NCI-H510A (cell line): Measurements from ENCODE around the gene DTX2.
"Not testable (repeated sequence)": the region's sequence is repeated elsewhere in the genome, so short reads cannot be mapped to it uniquely, and the experiment has no call there.

Experiments used
- DNase-seq: peaks from one replicate; lab custom pipeline; 2025; lab: John Stamatoyannopoulos, UW

DTX2 gene

GRCh38 chr7:76512941-76513816 is 51.7 kb downstream of the DTX2 start:
- no peak for DNase-seq

GRCh38 chr7:76513817-76514799 is 52.6 kb downstream of the DTX2 start:
- DNase-seq: no peak

GRCh38 chr7:76514926-76515771 is 53.6 kb downstream of the DTX2 start:
- no peak for DNase-seq

DNA sequence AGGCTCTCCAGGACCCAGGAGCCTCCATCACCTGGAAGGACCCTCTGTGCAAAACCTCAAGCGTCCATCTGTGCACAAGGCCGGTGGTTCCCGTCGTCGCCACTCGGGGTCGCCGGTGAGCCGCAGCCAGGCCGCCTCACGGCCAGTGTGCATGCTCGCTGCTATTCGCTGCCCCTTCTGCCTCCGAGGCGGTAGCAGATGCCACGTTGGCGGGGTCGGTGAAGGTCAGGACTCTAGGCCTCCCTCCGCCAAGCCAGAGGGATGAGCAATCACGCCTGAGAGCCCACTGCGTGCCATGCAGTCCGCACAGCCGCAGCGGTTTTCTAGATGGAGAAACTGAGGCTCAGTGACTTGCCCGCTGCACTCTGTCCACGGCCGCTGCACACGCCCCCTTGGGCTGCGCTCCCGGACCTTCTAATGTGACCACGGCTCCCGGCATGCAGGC is 54.5 kb downstream of the DTX2 start:
- peak; percentile 7 for DNase-seq

DNA sequence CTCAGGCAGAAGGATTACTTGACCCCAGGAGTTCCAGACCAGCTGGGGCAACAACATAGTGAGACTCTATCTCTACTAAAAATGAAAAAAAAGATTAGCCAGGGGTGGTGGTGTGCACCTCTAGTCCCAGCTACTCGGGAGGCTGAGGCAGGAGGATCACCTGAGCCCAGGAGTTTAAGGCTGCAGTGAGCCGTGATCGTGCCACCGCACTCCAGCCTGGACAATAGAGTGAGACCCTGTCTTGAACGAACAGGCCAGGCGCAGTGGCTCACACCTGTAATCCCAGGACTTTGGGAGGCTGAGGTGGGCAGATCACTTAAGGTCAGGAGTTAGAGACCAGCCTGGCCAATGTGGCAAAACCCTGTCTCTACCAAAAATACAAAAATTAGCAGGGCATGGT is 55.4 kb downstream of the DTX2 start:
- DNase-seq: not testable (repeated sequence)

DNA sequence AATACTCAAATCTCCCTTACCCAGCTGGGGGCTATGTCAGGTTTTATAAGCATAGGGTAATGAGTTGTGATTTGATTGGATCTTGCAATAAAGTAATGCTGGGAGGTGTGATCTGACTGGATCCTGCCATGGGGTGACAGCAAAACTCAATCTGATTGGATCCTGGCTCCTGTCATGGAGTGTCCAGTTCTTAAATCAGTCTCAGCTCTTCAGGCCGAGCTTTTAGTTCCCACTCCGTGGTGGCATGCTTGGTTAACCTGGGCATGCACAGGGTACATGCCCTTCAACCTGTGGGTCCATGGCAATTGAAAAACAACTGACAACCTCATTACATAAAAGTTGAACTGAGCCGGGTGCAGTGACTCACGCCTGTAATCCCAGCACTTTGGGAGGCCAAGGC is 64.7 kb downstream of the DTX2 start:
- DNase-seq: not testable (repeated sequence)

DNA sequence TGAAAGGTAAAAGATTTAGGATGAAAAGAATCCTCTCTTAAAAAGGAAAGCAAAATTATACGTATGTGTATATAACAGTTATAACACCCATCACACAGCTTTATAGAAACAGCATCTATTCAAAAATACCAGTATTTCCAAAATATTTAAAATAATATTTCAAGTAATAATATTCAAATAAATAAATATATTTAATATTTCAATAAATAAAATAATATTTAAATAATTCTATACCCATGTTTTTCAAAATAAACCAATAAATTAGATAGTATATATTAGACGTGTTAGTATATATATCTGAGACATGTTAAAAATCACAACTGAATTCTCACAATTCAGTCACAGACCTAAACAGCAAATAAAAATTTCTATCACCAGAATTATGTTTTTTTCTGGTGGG is 70.1 kb downstream of the DTX2 start:
- not testable (repeated sequence) for DNase-seq

GRCh38 chr7:76543197-76543596 is 81.7 kb downstream of the DTX2 start, which contains the start of gene SPDYE16:
TSS of gene SPDYE16 (minus strand) at chr7:76543297. CDS start at chr7:76541459, 1,838 bp downstream.
- not testable (repeated sequence) for DNase-seq

DNA sequence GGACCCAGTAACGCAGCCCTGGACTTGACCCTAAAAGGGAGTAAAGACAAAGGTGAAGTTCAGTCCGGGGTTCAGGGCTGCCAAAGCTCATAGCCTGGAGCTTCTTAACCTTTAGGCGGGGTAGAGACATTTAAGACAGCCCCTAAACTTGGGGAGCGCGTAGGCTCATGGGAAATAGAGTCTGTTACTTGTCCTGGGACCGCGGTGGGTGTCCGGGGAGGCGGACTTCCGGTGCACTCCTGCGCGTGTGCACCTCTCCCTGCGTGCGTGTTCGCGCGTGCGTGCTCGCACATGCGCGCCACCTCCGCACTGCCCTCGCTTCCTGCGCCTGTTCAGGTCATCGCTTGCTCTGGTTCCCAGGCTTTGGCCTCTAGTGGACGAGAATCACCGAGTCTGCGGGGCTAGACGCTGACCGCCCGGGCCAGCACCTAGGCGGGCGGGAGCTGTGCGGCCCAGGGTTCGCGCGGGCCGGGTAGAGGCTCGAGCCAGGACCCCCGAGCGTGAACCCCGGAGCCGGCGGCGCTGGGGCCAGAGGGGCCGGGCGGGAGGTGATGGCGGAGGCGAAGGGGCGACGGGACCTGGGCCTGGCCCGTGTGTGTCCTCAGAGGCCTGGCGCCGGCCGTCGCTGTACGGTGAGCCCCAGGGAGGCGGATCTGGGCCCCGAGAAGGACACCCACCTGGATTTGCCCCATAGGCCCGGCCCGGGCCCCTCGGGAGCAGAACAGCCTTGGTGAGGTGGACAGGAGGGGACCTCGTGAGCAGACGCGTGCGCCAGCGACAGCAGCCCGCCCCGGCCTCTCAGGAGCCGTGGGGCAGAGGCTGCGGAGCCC is 87.7 kb downstream of the DTX2 start:
- peak; percentile 29 for DNase-seq

- not testable (repeated sequence) for DNase-seq
Measured at GRCh38 chr7:76549855-76550248, 88.3 kb downstream of the DTX2 start.

- not testable (repeated sequence) for DNase-seq
Measured at GRCh38 chr7:76551992-76552391, 90.5 kb downstream of the DTX2 start.
